Measurements from ENCODE around the gene PLCL1. TPM values are rescaled to one million over a fixed set of nuclear protein-coding genes. Genes with fewer than 3 reads are reported as not detected.

PLCL1 gene
- total RNA-seq, 2 experiments from 2014 or later = 0.20 to 0.26 TPM

DNA sequence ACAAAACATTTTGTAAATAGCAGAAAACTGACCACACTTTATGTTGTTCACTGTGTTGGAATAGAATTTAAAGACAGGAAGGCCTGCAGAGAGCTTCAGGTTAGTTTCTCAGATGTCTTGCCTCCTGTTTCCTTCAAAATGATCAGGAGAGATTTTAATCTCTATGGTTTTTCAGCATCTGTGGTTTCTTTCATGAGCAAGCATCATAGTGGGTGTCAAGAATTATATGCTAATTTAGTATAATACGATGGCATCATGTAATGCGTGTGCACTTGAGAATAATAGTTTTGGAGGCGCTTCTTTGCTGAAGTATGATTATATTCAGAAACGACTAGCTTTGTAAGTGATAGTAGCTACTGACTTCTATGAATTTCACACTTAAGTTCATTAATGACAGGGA lies 149.9 kb downstream of the PLCL1 start:
- CTCF ChIA-PET = no interaction called here
- Mint-ChIP-seq H3K36me3 (no peaks in the 10 kb centered on the region), H3K9me3 (ENCODE audit: low read depth) (peaks cover 4% of the 10 kb centered on the region), H3K27me3 (peaks cover 5% of the 10 kb centered on the region), H3K4me3 (no peak overlapping the region), H3K27ac (no peak overlapping the region), H3K4me1 (no peaks in the 10 kb centered on the region)
- ATAC-seq (no peak), DNase-seq (no peak)

DNA sequence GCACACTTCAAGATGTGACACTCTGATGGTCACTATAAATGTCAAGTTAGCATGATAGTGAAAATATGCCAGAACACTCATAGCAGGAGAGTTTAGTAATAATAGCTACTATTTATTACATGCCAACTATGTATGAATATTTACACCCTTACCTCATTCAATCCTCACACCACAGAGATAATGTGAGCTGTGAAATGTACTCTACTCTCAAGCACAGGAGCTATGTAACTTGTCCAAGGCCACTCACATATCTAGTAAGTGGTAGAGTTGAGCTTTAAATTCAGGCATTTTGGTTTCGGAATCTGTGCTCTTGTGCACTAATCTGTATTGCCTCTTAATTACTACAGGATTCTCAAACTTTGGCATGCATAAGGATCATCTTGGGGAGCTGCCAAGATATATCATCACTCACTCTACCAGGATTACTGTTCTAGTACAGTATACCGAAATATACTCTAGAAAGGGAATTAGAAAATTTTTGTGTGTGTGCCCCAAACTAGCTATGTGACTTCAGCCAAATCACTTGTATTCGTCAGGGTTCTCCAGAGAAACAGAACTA lies 154.3 kb downstream of the PLCL1 start:
- no peaks in the 10 kb centered on the region for H3K4me1 Mint-ChIP-seq
- peaks cover 4% of the 10 kb centered on the region for H3K9me3 Mint-ChIP-seq (ENCODE audit: low read depth)
- DNase-seq (no peak), ATAC-seq (no peak)
- CTCF ChIA-PET = no interaction called here
- H3K4me3 Mint-ChIP-seq = no peak overlapping the region
- H3K27me3 Mint-ChIP-seq = peaks cover 3% of the 10 kb centered on the region
- H3K27ac Mint-ChIP-seq = no peak overlapping the region
- H3K36me3 Mint-ChIP-seq = no peaks in the 10 kb centered on the region

DNA sequence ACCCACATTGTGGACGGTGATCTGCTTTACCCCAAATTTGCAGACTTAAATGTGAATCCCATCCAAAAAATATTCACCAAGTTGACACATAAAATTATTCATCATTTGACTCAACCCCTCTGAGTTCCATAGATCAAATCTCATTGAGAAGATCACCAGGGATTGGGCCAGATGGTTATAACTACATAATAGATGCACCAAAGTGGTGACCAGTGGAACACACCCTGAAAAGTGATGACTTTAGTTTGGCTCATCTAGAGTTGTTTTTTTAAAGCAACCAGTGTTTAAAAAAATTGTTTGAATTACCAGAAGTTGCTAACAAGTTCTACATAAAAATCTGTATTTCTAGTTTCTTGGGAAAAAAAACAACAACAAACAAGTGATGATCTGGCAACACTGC lies 155.0 kb downstream of the PLCL1 start:
- Mint-ChIP-seq H3K4me3 (no peak overlapping the region), H3K27me3 (peaks cover 3% of the 10 kb centered on the region), H3K36me3 (no peaks in the 10 kb centered on the region), H3K4me1 (no peaks in the 10 kb centered on the region), H3K27ac (no peak overlapping the region), H3K9me3 (ENCODE audit: low read depth) (peaks cover 4% of the 10 kb centered on the region)
- ATAC-seq (no peak), DNase-seq (no peak)
- CTCF ChIA-PET = no interaction called here

DNA sequence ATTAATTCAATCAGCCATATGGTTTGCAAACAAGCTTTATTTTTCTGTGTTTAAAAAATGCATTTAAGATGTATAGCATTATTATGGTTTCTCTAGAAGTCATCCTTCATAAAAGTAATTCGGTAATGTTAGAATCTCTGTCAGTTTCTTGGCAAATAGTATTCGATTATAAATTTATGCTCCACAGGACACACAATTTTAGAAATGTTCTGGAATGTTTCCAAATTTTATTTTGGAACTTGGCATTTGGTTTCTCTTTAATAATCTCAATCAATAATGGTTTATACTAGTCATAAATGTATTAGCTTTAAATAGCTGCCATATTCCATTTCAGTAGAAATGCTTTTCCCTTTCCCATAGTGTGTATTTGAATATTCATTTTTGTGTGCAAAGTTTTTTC lies 156.4 kb downstream of the PLCL1 start:
- peaks cover 3% of the 10 kb centered on the region for H3K27me3 Mint-ChIP-seq
- DNase-seq = no peak
- no peaks in the 10 kb centered on the region for H3K4me1 Mint-ChIP-seq
- no peak overlapping the region for H3K27ac Mint-ChIP-seq
- CTCF ChIA-PET = no interaction called here
- peaks cover 1% of the 10 kb centered on the region for H3K36me3 Mint-ChIP-seq
- peaks cover 4% of the 10 kb centered on the region for H3K9me3 Mint-ChIP-seq (ENCODE audit: low read depth)
- no peak overlapping the region for H3K4me3 Mint-ChIP-seq
- ATAC-seq = no peak

DNA sequence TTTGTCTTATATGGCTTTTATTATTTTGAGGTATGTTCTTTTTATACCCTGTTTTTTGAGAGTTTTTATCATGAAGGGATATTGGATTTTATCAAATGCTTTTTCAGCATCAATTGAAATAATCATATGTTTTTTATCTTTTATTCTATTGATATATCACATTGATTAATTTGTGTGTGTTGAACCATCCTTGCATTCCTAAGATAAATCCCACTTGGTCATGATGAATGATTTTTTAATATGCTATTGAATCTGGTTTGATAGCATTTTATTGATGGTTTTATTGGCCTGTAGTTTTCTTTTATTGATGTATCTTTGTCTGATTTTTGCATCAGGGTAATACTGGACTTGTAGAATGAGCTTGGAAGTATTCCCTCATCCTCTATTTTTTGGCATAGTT lies 160.3 kb downstream of the PLCL1 start:
- CTCF ChIA-PET = no interaction called here
- Mint-ChIP-seq H3K27ac (no peak overlapping the region), H3K27me3 (no peaks in the 10 kb centered on the region)

DNA sequence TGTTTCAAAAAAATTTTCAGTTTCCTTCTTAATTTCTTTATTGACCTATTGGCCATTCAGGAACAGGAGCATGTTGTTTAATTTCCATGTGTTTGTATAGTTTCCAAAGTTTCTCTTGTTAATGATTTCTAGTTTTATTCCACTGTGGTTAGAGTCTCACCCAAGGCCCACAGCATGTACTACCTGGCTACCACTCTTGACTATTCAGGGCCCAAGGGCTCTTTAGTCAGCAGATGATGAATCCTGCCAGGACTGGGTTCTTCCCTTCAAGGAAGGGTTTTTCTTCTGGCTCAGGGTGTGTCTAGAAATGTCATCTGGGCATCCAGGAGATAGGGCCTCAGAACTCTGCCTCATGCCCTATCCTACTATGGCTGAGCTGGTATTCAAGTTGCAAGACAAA lies 161.4 kb downstream of the PLCL1 start:
- Mint-ChIP-seq H3K9me3 (ENCODE audit: low read depth) (no peaks in the 10 kb centered on the region), H3K4me3 (no peak overlapping the region), H3K4me1 (no peaks in the 10 kb centered on the region), H3K27ac (no peak overlapping the region), H3K27me3 (no peaks in the 10 kb centered on the region), H3K36me3 (peaks cover 1% of the 10 kb centered on the region)
- CTCF ChIA-PET = no interaction called here
- DNase-seq (no peak), ATAC-seq (no peak)

More for the DNA sequence above, 160.3 kb downstream of the PLCL1 start:
- no peak for DNase-seq
- H3K36me3 Mint-ChIP-seq = peaks cover 1% of the 10 kb centered on the region
- ATAC-seq = no peak
- H3K9me3 Mint-ChIP-seq (ENCODE audit: low read depth) = no peaks in the 10 kb centered on the region
- H3K4me3 Mint-ChIP-seq = no peak overlapping the region
- H3K4me1 Mint-ChIP-seq = no peaks in the 10 kb centered on the region

DNA sequence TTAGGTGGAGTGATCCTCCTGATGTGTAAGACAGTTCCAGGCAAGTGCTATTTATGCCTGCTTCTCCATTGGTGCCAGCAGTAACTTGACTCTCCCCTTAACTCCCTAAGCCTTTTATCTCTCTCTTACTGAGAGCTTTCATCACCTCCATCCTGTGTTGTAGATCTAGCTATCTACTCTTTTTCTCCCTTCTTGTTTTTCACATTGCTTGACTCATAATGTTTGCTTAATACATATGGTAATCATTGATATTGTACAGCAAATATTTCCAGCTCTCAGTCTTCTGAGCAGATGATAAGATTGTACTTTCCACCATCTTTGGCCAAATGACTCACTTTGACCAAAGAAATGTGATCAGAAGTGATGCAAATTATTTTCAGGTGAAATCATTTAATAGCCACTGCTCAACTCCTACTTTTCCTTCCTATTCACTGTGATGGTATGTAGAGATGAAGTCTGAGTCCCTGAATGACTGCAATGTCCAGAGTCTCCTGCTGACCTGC lies 165.0 kb downstream of the PLCL1 start:
- ATAC-seq (no peak), DNase-seq (no peak)
- Mint-ChIP-seq H3K27ac (no peak overlapping the region), H3K36me3 (peaks cover 1% of the 10 kb centered on the region), H3K27me3 (no peaks in the 10 kb centered on the region), H3K4me3 (no peak overlapping the region), H3K9me3 (ENCODE audit: low read depth) (no peaks in the 10 kb centered on the region), H3K4me1 (no peaks in the 10 kb centered on the region)
- CTCF ChIA-PET = no interaction called here

DNA sequence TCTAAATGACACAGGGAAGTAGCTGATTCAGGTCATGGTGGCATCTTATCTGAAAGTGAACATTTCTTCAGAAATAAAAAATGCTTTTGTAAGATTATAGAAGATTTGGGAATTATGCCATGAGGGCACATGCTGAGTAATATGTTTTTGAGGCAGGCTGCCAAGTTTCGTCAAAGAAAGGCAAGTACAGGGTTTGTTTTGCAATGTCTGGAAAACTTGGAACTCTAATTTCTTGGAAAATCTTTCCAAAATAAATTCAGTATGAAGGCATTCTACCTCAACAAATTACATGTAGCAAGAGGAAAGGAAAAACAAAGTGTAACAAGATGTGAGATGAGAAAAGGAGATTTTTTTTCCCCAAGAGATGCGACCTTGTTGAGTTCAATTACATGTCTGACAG lies 167.7 kb downstream of the PLCL1 start:
- no peaks in the 10 kb centered on the region for H3K36me3 Mint-ChIP-seq
- H3K4me1 Mint-ChIP-seq = no peaks in the 10 kb centered on the region
- no peak overlapping the region for H3K4me3 Mint-ChIP-seq
- CTCF ChIA-PET = no interaction called here
- H3K27ac Mint-ChIP-seq = no peak overlapping the region
- DNase-seq (no peak), ATAC-seq (no peak)
- no peaks in the 10 kb centered on the region for H3K27me3 Mint-ChIP-seq
- H3K9me3 Mint-ChIP-seq (ENCODE audit: low read depth) = no peaks in the 10 kb centered on the region

DNA sequence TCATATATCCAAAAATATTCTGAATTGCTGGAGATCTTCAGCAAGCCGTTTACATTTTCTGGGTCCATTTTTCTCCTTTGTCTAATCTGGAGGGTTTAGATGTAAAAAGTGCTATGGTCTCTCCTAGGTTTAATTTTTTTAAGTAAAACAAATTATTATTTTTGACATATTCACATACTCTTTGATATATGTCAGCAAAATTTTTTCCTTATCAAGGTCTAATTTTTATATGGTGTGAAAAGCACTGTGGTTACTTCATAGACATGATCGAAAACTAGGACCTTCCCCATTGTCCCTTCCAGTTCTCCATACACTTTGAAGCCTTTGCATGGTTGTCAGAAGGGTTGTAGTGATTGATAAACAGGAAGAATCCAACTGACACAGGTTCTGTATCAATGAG lies 168.2 kb downstream of the PLCL1 start:
- ATAC-seq (no peak), DNase-seq (no peak)
- Mint-ChIP-seq H3K4me1 (no peaks in the 10 kb centered on the region), H3K9me3 (ENCODE audit: low read depth) (no peaks in the 10 kb centered on the region), H3K36me3 (no peaks in the 10 kb centered on the region), H3K27me3 (no peaks in the 10 kb centered on the region), H3K4me3 (no peak overlapping the region), H3K27ac (no peak overlapping the region)
- CTCF ChIA-PET = no interaction called here

DNA sequence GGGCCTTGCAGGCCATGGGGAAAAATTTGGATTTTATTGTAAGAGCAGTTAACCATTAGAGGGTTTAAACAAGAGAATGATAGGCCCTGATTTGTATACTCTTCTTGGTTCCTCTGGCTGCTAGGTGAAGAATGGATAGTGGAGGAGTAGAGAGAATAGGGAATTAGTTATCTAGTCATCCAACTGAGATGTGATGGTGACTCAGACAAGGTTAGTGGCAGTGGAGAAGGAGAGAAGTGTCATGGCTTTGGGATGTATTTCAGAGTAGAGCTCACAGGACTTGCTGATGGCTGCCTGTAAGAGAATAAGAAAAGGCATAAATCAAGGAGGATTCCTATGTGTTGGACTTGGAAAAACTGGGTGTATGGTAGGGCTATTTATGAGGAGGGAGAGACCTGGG lies 169.4 kb downstream of the PLCL1 start:
- H3K36me3 Mint-ChIP-seq = no peaks in the 10 kb centered on the region
- no peak overlapping the region for H3K27ac Mint-ChIP-seq
- no peaks in the 10 kb centered on the region for H3K9me3 Mint-ChIP-seq (ENCODE audit: low read depth)
- DNase-seq = no peak
- CTCF ChIA-PET = no interaction called here
- H3K4me1 Mint-ChIP-seq = no peaks in the 10 kb centered on the region
- no peak for ATAC-seq
- no peak overlapping the region for H3K4me3 Mint-ChIP-seq
- H3K27me3 Mint-ChIP-seq = no peaks in the 10 kb centered on the region

DNA sequence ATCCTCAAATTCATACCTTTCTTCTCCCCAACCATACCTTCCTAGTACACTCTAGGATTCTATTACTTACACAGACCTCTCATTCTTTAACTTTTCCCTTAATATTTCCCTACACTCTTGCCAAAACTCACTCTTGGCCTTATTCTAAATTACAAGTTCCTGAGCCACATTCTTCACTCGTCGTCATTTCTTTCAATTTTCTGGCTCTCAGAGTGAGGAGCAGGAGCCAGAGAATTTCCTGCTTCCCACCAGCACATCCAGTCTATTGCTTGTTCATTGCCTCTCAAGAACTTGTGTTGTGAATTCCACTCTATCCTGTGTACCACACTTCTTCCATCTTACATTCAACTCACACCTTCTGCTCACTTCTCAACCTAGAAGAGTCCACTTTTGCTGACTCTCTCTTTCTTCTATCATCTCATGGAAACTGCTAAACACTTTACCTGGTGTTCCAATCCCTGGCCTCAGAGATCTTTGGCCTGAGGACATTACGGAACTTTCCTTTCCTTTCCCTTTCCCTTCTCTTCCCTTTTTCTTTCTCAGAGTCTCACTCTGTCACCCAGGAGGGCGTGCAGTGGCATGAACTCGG lies 171.6 kb downstream of the PLCL1 start:
- no peaks in the 10 kb centered on the region for H3K4me1 Mint-ChIP-seq
- H3K36me3 Mint-ChIP-seq = no peaks in the 10 kb centered on the region
- CTCF ChIA-PET = no interaction called here
- DNase-seq (no peak), ATAC-seq (no peak)
- H3K27ac Mint-ChIP-seq = no peak overlapping the region
- H3K9me3 Mint-ChIP-seq (ENCODE audit: low read depth) = no peaks in the 10 kb centered on the region
- H3K27me3 Mint-ChIP-seq = no peaks in the 10 kb centered on the region
- H3K4me3 Mint-ChIP-seq = no peak overlapping the region

DNA sequence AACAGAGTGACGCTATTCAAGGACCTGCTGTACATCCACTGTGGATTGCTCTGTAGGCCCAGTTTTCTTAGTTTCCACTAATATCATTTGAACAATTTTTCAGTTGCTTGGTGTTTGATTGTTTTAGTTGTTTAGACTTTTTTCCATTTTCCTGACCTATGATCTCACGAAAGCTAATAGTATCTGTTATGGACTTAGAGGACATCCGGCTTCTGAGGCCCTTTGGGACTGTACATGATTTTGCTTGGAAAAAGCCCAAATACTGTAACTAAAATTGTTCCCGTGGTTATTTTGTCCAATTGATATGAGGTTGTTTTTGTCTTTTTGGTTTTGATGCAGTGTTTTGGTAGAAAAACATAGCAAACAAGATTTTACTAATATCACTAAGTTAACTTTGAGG lies 174.6 kb downstream of the PLCL1 start:
- Mint-ChIP-seq H3K27ac (no peak overlapping the region), H3K4me1 (no peaks in the 10 kb centered on the region), H3K9me3 (ENCODE audit: low read depth) (no peaks in the 10 kb centered on the region), H3K27me3 (no peaks in the 10 kb centered on the region), H3K36me3 (no peaks in the 10 kb centered on the region), H3K4me3 (no peak overlapping the region)
- DNase-seq = no peak
- CTCF ChIA-PET = no interaction called here
- ATAC-seq = no peak

DNA sequence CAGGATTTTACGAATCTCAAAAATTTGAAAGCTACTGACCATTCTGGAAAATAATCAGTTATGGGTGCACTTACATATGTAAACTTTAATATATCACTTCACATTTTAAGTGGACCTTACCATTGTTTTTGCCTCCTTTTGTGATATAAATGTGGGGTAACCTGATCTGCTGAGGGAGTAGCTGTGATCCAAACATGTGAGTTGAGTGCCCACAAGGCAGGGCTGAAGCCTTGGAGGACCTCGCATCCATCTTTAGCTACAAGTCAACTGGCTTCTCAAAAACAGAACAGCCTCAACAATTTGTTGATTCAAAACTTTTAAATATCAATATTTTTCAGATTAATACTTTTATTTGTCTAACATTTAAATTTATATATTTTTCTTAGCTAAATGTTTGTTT lies 178.2 kb downstream of the PLCL1 start:
- H3K4me3 Mint-ChIP-seq = no peak overlapping the region
- DNase-seq = no peak
- CTCF ChIA-PET = interaction anchor here (1.1 kb wide), 1 partner anchor 20 kb away, joined by 3 read pairs; no protein-coding TSS in a partner anchor
- H3K27ac Mint-ChIP-seq = no peak overlapping the region
- no peak for ATAC-seq
- no peaks in the 10 kb centered on the region for H3K9me3 Mint-ChIP-seq (ENCODE audit: low read depth)
- H3K4me1 Mint-ChIP-seq = no peaks in the 10 kb centered on the region
- no peaks in the 10 kb centered on the region for H3K36me3 Mint-ChIP-seq
- H3K27me3 Mint-ChIP-seq = no peaks in the 10 kb centered on the region

DNA sequence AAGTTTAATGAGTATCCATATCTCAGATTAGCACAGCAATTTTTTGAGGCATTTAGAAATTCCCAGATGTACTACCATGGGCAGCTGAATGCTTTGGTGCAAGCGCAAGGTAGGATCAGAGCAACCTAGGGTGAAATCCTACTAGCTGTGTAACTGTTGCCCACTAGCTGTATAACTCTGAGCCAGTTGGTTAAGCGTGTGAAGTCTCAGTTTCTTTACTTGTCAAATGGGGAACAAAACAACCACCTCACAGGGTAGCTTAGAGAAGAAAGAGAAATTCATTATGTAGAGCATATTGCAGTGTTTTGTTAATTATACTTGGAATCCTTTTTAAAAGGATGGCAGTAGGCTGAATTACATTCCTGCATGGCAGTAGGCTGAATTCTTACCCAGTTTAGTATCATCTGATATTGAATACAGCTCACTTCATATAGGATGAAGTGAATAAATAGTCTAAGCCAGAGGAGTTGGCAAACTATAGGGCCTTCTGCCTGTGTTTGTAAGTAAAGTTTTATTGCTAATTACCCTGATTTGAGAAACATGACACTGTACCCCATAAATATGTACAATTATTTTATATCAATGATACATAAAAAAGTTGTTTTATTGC lies 180.7 kb downstream of the PLCL1 start:
- ATAC-seq (no peak), DNase-seq (no peak)
- no peaks in the 10 kb centered on the region for H3K36me3 Mint-ChIP-seq
- no peaks in the 10 kb centered on the region for H3K27me3 Mint-ChIP-seq
- no peaks in the 10 kb centered on the region for H3K4me1 Mint-ChIP-seq
- H3K9me3 Mint-ChIP-seq (ENCODE audit: low read depth) = no peaks in the 10 kb centered on the region
- CTCF ChIA-PET = no interaction called here
- no peak overlapping the region for H3K27ac Mint-ChIP-seq
- H3K4me3 Mint-ChIP-seq = no peak overlapping the region

Data from activated CD8-positive, alpha-beta memory T cell treated with anti-CD3 and anti-CD28 coated beads, Interleukin-2, amount 10 ng/mL, durations not matched to agents 7 days and 5 days (primary cell).